ENCODE results near the gene MRFAP1.
A peak's percentile ranks its signal among the peaks of the same experiment; 100 is the strongest.
"Not testable (repeated sequence)": the region's sequence is repeated elsewhere in the genome, so short reads cannot be mapped to it uniquely, and the experiment has no call there.

Gene MRFAP1

DNA sequence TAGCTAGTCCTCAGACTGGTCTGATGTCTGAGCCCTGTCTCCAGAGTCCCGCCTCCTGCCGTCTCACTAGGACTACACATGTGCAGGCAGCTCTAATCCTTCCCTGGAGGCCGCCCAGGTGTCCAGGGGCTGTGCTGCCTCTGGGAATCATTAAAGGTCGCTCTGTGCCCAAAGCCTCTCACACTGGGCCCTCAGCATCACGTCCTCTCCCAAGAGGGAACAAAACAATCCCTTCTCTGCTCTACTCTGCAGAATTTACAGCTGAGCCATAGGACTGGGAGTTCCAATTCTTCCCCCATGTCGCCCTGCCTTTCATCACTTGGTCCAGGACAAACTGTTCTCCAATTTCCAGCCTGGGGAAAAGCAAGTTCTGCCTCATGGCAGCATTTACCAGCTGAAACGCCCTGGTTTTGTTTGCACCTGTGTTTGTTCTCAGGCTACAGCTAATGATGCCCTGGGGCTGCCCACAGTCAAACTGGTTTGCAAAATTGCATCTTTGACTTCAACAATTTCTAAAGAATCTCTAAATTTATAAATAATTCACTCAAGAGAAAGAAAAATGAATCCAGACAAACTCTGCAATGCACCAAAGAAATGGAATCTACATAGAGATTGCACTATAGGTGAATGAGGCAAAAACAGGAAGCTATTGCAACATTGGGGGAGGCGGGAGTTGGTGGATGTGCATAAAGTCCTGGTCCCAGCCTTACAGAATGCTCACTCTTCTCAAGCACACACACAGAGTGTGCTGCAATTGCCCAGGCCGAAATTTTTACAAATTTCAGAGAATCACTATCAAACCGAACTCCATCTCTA is 7.2 kb upstream of the MRFAP1 start:
- DNase-seq = no peak

DNA sequence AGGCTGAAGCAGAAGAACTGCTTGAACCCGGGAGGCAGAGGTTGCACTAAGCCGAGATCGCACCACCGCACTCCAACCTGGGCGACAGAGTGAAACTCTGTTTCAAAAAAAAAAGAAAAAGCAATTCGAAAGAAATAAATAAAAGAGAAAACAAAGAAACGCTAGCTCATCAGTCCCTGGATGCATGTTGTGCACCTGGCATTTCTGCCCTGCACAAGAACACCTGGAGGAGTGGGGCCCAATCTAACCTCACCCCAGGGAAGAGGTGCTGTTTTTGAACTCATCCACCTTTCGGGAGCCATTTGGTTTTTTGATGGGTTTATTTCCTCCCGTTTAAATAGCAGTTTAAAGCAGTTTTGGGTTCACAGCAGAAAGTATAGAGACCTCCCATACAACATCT is 5.7 kb upstream of the MRFAP1 start:
- no peak for DNase-seq

- DNase-seq = no peak
Observed at GRCh38 chr4:6639137-6639680, 1.3 kb upstream of the MRFAP1 start.

- peak in 12 of 51 donors; percentile 23 to 73 (median 53) for DNase-seq
Observed at GRCh38 chr4:6641164-6641970, 882 bp downstream of the MRFAP1 start.

- no peak for DNase-seq
Observed at GRCh38 chr4:6641971-6642320, 1.5 kb downstream of the MRFAP1 start.

DNA sequence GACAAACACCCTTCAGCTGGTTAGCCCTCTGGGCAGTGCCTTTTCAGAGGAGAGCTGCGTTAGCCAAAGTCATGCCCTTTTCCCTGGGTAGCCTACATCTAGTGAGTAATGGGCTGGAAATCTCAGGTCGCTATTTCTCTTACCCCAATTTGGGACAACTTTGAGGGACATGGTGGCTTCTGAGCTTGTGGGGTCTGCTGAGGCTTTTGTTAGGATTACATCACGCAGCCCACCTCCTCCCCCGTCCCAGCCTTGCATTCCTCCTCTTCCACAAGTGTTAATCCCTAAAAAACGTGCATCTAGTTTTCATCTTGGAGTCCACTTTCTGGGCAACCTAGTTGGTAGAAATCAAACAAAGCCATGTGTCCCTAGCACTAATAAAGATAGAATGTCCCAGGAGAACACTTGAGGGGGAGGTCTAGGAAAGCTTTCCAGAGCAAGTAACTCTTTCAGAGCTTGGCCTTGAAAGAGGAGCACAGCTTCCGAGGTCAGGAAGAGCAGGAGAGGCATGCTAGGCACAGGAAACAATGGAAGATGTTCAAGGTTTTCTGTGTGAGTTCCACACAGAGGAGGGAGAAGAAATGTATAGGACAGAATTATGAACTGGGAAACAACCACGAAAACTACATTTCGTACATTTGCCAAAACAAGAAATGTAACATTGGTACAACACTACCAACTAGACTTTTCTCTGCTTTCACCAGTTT is 2.8 kb downstream of the MRFAP1 start:
- DNase-seq = no peak

GRCh38 chr4:6644792-6645530 is 4.5 kb downstream of the MRFAP1 start:
- DNase-seq = no peak

GRCh38 chr4:6647169-6647568 is 6.7 kb downstream of the MRFAP1 start:
- no peak for DNase-seq

GRCh38 chr4:6647582-6648230 is 7.2 kb downstream of the MRFAP1 start:
- no peak for DNase-seq

GRCh38 chr4:6649216-6649615 is 8.7 kb downstream of the MRFAP1 start:
- no peak for DNase-seq

- not testable (repeated sequence) for DNase-seq
Observed at GRCh38 chr4:6654211-6654610, 13.7 kb downstream of the MRFAP1 start.

DNA sequence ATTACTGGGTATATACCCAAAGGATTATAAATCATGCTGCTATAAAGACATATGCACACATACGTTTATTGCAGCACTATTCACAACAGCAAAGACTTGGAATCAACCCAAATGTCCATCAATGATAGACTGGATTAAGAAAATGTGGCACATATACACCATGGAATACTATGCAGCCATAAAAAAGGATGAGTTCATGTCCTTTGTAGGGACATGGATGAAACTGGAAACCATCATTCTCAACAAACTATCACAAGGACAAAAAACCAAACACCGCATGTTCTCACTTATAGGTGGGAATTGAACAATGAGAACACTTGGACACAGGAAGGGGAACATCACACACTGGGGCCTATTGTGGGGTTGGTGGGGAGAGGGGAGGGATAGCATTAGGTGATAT is 14.8 kb downstream of the MRFAP1 start:
- not testable (repeated sequence) for DNase-seq

DNA sequence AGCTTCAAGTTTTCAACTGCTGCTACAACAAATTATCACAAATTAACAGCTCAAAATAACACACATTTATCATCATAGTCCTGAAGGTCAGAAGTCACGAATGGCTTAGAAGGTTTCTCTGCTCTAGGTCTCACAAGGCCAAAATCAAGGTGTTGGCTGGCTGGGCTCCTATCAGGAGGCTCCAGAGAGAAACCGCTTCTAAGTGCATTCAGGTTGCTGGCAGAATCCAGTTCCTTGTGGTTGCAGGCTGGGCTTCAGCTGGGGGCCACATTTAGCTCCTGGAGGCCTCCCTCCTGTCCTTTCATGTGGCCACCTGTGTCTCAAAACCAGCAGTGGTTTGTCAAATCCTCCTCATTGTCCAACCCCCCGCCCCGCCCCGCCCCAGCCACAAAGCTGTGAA is 15.4 kb downstream of the MRFAP1 start:
- DNase-seq = no peak

DNA sequence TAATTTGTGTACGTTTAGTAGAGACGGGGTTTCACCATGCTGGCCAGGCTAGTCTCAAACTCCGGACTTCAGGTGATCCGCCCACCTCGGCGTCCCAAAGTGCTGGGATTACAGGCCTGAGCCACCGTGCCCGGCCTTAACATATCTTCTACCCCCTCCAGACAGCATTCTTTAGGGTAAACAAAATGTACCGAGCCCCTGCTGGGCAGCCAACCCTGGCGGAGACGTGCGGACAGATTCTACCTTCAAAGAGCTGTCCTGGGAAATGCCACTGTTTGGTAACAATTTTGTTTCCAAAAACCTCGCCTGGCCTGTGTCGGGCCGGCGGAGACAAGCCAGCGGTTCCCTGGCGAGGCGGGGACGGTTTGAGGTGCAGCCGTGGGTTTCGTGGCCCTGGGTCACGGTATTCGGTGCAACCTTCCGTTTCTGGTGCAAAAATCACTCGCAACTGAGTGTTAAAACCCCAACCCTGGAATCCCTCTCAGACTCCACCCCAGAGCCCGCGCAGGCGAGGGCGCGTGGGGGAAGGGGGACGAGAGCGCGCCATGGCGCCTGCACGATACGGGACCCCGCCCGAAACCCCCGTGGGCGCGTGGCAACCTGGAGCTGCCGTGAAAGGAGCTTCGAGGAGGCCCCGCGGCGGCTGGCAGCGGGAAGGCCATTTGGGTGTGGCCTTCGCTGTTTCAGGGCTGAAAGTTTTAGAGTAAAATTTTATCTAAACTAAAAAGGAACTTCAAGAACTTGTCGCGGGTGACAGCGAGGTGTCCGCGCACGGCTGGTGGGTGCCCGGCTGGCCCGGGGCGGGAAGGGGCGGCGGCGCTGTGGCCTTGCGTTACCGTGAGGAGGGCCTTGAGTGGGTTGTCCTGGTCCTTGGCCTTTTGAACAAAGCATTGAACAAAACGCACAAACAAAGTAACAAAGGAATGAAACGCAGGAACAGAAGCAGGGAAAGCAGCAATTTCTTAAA is 17.0 kb downstream of the MRFAP1 start:
- DNase-seq = no peak

- no peak for DNase-seq
Observed at GRCh38 chr4:6658209-6658595, 17.7 kb downstream of the MRFAP1 start.

GRCh38 chr4:6658597-6659075 is 18.2 kb downstream of the MRFAP1 start:
- DNase-seq = peak in 13 of 51 donors; percentile 8 to 47 (median 23)

DNA sequence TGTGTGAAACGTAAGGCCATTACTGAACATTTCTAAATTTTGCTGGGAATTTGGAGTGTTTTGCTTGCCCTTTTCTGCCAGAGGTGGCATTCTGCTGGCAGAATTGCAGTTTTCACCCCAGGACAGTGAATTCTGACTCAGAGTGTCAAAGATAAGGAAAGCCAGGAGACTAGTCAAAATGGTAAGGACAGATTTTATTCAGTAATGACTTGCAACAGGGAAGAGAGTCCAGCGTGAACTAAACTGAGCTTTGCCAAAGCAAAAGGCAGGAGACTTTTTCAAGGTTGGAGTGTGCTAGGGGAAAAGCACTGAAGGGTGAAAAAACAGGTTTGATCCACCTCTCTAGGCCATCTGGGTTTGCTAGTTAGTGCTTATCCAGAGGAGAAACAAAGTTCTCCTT is 19.4 kb downstream of the MRFAP1 start:
- no peak for DNase-seq

DNA sequence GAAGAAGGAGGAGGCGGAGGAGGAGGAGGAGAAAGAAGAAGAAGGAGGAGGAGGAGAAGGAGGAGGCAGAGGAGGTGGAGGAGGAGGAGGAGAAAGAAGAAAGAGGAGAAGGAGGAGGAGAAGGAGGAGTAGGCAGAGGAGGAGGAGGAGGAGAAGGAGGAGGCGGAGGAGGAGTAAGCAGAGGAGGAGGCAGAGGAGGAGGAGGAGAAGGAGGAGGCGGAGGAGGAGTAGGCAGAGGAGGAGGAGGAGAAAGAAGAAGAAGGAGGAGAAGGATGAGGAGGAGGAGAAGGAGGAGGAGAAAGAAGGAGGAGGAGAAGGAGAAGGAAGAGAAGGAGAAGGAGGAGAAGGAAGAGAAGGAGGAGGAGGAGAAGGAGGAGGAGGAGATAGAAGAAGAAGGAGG is 19.9 kb downstream of the MRFAP1 start:
- DNase-seq = no peak

- no peak for DNase-seq
Observed at GRCh38 chr4:6662591-6662990, 22.1 kb downstream of the MRFAP1 start.
